DMS79 treated with DMSO at 0.1 percent for 48 hours (cell line): ENCODE results near the gene MAP3K9.

Experiments
- DNase-seq: peaks from one replicate; lab custom pipeline; 2025; lab: John Stamatoyannopoulos, UW

MAP3K9 gene

DNA sequence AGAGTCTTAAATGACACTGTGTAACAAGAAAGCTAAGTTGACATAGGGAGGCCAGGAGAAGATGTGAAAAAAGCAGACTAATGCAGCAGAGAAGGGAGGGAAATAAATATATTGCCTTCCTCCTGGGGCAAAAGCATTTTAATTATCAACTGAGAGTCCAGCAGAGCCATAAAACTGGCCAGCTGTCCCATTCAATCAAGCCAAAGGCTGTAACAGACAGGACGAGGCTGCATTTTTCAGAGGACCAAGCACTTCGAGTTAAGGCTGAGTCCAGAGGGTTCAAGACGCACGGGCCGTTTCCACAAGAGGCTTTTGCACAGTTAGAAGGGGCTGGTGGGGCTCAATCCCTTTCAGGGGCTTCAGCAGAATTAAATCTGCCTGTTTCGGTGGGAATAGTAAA lies 20.4 kb downstream of the MAP3K9 start:
- peak; percentile 21 for DNase-seq

GRCh38 chr14:70785556-70785955 lies 23.8 kb downstream of the MAP3K9 start:
- no peak for DNase-seq

DNA sequence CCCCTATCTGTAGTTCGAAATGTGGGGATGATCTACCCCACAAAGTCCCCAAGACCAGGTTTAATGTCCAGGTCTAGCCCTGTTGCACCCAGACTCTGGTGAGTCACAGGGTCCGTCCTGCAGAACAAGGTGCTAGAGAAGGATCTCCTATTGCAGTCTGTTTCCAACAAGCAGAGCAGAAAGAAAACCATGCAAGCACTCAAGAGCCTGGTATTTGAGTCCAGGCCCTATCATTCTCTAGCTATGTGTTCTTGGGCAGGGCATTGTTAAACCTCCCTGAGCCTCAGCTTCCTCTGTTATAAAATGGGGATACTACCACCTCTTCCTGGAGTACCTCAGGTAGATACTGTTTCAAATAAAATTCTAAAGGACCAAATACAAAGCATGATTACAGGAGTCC lies 24.4 kb downstream of the MAP3K9 start:
- DNase-seq: no peak

- DNase-seq: peak; percentile 91
Measured at GRCh38 chr14:70782361-70782760, 27.0 kb downstream of the MAP3K9 start.

- peak; percentile 84 for DNase-seq
Measured at GRCh38 chr14:70780396-70781075, 28.8 kb downstream of the MAP3K9 start.

DNA sequence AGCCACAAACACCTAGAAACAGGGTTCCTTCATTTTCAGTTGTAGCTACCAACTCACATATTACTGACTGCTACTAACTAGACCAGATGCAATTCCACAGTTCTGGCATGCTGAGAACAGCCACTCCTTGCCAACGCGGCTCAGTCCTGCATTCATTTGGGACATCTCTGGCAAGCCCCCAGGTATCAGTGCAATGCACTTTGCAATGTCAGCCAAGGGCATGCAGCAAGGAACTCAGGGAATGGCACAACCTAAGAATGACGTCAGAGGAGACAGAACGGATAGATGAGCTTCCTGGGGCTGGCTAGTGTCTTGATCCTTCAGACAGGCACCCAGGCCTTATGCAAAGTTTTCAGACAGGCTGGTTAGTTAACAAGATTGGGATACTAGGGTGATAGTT lies 29.6 kb downstream of the MAP3K9 start:
- no peak for DNase-seq

- no peak for DNase-seq
Measured at GRCh38 chr14:70776197-70776596, 33.1 kb downstream of the MAP3K9 start.

GRCh38 chr14:70773182-70773862 lies 36.0 kb downstream of the MAP3K9 start:
- DNase-seq: no peak

GRCh38 chr14:70771781-70772212 lies 37.5 kb downstream of the MAP3K9 start:
- DNase-seq: no peak

GRCh38 chr14:70770490-70770889 lies 38.8 kb downstream of the MAP3K9 start:
- no peak for DNase-seq

- no peak for DNase-seq
Measured at GRCh38 chr14:70759398-70759797, 49.9 kb downstream of the MAP3K9 start.

- DNase-seq: peak; percentile 27
Measured at GRCh38 chr14:70755655-70756054, 53.7 kb downstream of the MAP3K9 start.

DNA sequence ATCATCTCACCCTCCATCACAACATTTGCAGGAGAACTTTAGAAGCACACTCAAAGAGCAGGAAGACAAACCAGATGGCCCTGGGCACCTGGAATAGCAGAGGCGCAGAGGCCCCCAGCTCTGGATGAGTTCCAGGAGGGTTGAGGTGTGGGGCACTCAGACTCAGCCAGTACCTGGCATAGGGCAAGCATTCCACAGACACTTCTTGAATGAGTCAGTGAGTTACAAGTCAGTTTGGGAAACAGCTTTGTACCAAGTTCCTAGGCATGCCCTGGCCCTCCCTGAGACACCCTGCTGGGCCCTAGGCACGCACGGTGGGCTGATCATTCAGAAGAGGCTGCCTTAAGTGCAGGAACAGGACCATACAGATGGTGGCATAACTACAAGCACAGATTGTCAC lies 54.3 kb downstream of the MAP3K9 start:
- DNase-seq: peak; percentile 53

- DNase-seq: no peak
Measured at GRCh38 chr14:70753518-70753953, 55.8 kb downstream of the MAP3K9 start.

DNA sequence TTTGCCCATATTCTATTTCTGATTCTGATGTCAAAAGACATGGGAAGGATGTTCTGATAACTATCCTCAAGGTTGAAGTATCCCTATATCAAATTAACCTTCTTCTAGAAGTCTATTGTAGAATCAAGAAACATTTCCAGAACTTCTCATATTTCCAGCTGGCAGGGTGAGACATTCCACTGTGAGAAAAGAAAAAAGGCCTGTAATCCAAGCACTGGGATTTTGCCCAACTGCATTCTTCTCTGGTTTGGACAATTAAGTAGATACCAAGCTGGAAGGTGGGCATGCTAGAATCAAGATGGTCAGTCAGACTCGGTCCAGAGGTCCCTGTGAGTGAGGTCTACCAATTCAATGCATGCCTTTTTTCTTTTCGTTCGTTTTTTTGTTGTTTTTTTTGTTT lies 60.9 kb downstream of the MAP3K9 start:
- DNase-seq: no peak

DNA sequence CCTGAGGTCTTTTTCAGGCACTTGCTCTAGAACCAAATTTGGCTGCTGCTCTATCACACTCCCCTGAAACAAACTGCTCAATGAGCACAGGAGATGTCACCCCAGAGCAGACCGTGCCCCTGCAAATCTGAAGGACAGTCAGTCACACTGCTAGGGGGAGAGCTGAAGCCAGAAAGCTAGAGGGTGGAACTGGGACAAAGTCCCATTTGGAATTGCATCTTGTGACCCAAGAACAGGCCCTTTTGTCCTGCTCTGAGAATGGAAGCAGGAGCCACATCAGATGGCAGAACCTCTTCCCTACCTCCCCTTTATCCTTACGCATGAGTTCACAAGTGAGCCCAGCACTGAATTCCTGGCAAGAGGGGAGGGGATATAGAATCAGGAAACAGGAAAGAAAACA lies 64.7 kb downstream of the MAP3K9 start:
- DNase-seq: no peak

DNA sequence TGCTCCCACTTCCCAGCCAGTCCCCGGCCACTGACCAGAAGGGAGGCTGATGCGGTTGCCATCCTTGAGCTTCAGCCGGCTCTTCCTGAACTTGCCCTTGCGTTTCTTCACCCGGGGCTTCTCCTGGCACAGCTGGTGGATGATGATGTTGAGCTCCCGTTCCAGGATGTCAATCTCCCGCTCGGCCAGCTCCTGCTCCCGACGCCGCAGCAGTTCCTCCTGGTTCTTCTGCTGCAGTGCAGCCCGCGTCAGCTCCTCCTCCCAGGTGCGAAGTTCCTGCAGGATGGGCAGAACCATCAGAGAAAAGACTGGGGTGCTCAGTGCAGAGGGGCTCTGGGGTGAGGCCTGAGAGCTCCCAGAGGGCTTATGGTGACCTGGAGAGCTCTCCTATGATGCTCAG lies 67.0 kb downstream of the MAP3K9 start:
- no peak for DNase-seq

DNA sequence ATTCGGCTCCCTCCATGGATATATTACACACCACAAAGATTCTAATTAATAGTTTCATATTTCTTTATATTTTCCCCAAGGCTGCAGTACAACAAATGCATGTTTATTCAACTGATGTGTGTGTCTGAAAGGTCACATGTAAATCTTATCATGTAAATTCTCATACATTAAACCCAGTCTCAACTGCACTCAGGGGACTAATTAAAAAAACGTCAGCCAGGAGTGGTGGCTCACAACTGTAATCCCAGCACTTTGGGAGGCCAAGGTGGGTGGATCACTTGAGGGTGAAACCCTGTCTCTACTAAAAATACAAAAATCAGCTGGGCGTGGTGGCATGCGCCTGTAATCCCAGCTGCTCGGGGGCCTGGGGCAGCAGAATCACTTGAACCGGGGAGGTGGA lies 67.8 kb downstream of the MAP3K9 start:
- no peak for DNase-seq

- peak; percentile 91 for DNase-seq
Measured at GRCh38 chr14:70735043-70735442, 74.3 kb downstream of the MAP3K9 start.

DNA sequence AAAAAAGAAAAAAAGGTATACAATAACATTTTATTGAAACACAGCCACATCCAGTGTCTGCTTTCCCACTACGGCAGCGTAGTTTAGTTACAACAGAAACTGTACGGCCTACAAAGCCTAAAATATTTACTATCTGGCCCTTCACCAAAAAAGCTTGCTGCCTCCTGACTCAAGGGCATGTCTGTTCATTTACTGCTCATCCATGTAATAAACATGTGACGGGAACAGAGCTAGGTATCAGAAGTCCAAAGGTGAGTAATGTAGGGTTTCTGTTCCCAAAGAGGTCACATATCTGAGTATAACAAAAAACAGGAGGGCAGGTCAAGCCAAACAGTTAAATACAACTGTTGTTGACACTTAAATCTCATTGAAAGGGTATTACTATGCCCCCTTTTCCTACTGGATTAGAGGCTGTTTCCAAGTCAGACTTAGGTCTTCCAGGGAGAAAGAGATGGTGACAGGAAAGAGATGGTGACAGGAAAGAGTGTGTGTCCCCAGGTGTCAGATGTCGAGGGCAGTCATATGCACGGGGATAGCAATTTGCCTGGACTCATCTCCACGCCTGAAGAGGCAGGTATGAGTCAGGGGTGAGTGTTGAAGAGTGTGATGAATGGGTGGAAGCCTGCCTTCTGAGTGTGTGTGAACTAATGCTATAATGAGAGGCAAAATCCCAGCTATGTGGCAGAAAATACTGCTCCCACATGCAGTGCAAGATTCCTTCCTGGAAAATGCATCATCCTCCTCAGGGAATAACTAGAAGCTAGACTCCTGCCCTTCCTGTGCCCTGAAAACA lies 77.7 kb downstream of the MAP3K9 start:
- no peak for DNase-seq

GRCh38 chr14:70730393-70730792 lies 78.9 kb downstream of the MAP3K9 start:
- no peak for DNase-seq

DNA sequence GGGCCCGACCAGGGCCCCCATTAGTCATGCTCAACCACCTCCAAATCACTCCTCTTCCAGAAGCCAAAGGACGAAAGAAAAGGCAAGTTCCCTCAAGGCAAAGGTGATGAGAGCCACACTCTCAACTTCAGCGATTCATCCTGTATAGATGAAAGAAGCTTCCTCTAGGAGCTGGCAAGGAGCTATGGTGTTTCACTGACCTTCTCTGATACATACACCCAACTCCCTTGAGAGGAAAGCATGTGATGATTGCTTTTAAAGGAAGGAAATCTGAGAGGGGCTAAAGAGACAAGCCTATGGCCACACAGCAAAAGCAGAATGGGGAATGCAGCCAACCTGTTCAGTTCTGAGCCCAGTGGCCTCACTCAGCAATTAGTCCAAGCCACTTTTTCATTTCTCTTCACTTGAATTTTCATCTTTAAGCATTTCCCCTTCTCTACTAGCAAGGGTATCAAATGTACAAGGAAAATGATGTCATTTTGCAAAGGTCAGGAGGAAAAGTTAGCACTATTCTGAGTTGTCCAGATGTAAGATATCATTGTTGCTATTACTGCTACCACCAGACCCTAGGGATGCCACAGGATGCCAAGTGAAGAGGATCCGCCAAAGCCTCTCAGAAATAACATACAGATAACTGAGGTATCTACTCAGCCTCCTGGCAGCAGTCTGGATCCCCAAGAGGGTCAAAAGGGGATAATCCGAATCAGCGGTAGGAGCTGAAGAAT lies 82.5 kb downstream of the MAP3K9 start:
- no peak for DNase-seq
